DMS79 (cell line): ENCODE data around the gene NCAPG2.
"Not testable (repeated sequence)": the region's sequence is repeated elsewhere in the genome, so short reads cannot be mapped to it uniquely, and the experiment has no call there.

Experiments used
- DNase-seq: peaks from one replicate; lab custom pipeline; 2025; lab: John Stamatoyannopoulos, UW

The NCAPG2 gene

DNA sequence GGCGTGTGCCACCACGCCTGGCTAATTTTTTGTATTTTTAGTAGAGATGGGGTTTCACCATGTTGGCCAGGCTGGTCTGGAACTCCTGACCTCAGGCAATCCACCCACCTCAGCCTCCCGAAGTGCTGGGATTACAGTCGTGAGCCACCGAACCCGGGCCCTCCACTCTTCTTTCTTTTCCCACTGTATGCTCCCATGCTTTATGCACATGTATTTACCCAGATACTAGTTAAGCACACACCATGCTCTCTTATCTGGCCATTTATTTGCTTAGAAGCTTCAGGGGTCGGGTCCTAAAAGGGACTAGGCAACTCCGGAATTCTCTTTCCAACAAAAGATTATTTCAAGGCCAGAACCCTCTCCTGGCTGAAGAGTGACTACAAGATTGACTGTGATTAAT lies 78.3 kb downstream of the NCAPG2 start:
- not testable (repeated sequence) for DNase-seq

DNA sequence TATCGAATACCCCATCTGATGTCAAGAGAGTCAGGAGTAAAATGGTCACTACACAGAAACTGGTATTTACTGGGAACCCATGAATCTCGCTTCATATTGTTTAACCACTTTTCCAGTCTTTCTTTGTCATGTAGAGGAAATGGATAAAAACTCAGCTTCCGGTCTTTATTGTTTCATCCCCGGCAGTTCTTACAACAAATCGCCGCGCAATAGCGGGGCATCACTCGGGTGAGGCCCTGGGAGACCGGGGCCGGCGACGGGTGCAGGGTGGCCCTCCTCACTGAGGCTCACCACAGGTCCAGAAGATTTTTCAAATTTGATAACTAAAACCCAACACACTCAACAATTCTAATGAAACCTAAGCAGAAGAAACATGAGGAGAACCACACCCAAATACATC lies 81.4 kb downstream of the NCAPG2 start:
- DNase-seq: no peak

GRCh38 chr7:158620839-158621441 lies 83.7 kb downstream of the NCAPG2 start:
- no peak for DNase-seq

- no peak for DNase-seq
These were observed 84.2 kb downstream of the NCAPG2 start for GRCh38 chr7:158620418-158620817.

- DNase-seq: no peak
These were observed 85.9 kb downstream of the NCAPG2 start for GRCh38 chr7:158618745-158619140.

GRCh38 chr7:158617737-158618128 lies 86.9 kb downstream of the NCAPG2 start:
- DNase-seq: no peak

- DNase-seq: no peak
These were observed 88.6 kb downstream of the NCAPG2 start for GRCh38 chr7:158616050-158616449.

DNA sequence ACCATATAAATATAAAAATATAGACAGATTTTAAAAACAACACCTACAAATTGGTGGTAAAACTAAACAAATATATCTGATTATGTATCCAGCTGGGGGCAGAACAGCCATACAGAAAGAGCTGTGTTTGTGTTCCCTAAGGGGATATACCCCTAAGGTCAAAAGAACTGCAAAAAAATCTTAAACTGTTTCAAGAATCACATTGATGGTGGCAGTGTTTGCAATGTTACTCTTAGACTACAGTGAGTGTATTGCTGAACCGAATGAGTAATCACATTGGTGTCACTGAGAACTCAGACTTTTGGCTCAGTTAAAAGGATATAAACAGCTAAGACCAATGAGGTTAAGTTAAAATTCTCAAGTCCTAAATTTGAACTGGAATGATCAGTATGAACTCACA lies 89.9 kb downstream of the NCAPG2 start:
- no peak for DNase-seq

DNA sequence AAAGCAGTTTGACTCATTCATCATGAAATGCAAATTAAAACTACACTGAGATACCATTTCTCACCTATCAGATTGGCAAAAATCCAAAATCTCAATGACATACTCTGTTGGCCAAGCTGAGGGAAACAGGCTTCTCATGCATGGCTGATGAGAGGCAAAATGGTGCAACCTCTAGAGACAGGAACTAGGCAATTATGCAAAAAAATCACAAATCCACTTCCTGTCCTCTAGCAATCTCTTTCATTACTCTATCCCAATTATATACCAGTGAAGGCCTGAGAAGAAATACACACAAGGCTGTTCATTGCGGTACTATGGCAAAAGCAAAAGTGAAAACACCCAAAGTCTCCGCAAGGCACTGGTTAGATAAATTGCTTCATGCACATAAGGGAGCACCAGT lies 91.1 kb downstream of the NCAPG2 start:
- DNase-seq: peak; percentile 72

DNA sequence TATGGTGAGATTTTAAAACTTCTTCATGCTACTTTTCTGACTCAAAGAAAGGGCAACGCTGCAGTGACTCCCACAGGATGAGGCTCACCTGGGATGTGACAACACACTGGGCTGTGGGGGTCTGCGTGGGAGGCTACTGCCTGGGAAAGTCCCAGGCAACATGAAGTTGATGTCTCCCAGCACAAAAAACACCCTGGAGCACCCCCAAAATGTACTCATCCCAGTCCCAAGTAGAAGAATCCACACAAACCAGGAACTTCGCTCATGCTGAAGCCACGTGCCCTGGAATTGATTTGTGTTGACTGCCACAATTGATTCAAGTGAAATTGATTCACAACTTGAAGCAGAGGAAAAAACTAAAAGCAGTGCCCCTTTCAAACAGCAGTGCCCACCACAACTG lies 92.1 kb downstream of the NCAPG2 start:
- DNase-seq: no peak

- DNase-seq: no peak
These were observed 93.1 kb downstream of the NCAPG2 start for GRCh38 chr7:158611541-158611940.

GRCh38 chr7:158609313-158609974 lies 95.2 kb downstream of the NCAPG2 start:
- DNase-seq: no peak

GRCh38 chr7:158607563-158607962 lies 97.0 kb downstream of the NCAPG2 start:
- DNase-seq: no peak

GRCh38 chr7:158606671-158607424 lies 97.8 kb downstream of the NCAPG2 start:
- no peak for DNase-seq

DNA sequence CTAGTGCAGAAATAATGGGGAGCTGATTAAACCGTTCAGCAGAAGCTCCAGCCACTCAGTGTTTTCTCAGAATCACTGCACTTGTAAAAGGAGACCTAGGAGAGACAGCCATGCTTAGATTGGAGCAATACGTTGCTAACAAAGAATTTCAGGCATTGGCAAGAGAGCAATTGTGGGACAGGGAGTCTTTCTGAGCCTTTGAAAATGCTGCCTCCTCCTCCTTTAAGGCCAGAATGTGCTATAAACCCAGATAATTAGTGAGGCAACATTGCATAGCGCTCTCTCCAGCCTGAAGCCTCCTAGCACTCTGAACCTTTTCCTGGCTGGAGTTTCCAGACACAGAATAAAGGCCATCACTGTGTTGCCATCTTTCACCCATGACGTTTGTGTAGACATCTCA lies 98.5 kb downstream of the NCAPG2 start:
- DNase-seq: no peak

GRCh38 chr7:158603773-158604755 lies 100.5 kb downstream of the NCAPG2 start:
- no peak for DNase-seq

- no peak for DNase-seq
These were observed 101.5 kb downstream of the NCAPG2 start for GRCh38 chr7:158602905-158603772.

DNA sequence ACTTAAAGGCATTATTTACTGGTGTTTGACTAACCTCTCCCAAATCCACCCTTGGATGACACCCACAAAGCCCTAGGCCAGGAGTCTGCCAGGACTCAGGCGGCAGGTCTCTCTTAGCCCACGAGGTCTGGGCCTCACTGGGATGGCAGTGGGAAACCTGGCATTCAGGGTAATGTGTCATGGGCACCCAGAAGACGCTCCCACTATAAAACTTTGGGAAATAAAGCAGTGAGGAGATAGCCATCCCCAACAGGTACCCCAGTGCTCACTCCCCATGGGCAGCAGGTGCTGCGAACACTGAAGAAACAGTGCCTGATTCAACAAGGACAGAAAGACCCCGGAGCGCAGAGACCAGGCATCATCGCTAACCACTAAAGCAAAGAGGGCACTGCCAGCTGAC lies 102.6 kb downstream of the NCAPG2 start:
- DNase-seq: no peak

DNA sequence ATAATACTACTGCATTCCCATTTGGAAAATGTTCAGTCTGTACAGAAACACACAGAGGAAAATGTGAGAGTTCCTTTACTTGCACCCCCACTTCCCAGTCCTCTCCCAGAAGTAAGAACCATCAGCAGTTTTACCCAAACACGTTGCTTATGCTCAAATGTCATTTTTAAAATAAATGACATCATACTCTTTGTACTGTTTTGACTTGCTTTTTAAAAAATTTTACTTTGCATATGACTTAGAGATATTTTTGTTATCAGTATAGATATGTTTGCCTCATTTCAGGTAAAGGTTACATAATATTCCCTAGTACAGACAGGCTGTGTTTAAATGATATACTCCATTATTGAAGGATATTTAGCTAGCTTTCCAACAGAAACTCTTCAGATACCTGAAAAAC lies 103.5 kb downstream of the NCAPG2 start:
- DNase-seq: no peak

- no peak for DNase-seq
These were observed 107.9 kb downstream of the NCAPG2 start for GRCh38 chr7:158596745-158597144.

GRCh38 chr7:158596309-158596708 lies 108.3 kb downstream of the NCAPG2 start:
- DNase-seq: no peak
